Measurements from ENCODE around the gene CFAP100. TPM values are rescaled to one million over a fixed set of nuclear protein-coding genes. Genes with fewer than 3 reads are reported as not detected.

Gene CFAP100
- total RNA-seq, 1 donor from 2014 or later = not detected

- H3K4me1 ChIP-seq (ENCODE audit: insufficient read depth, low read length) = no peaks in the 10 kb centered on the region
Measured at GRCh38 chr3:126417981-126418530, 23.3 kb downstream of the CFAP100 start.

GRCh38 chr3:126418661-126419131 lies 24.0 kb downstream of the CFAP100 start:
- H3K4me3 ChIP-seq (ENCODE audit: insufficient read depth, low read depth, low read length) = no peak overlapping the region
- no peak overlapping the region for H3K9ac ChIP-seq (ENCODE audit: low read length)
- Mint-ChIP-seq H3K9me3 (ENCODE audit: unreplicated experiment) (peaks cover 3% of the 10 kb centered on the region), H3K27me3 (ENCODE audit: low read depth, unreplicated experiment) (peaks cover 19% of the 10 kb centered on the region), H3K36me3 (ENCODE audit: low read depth, unreplicated experiment) (no peaks in the 10 kb centered on the region), H3K27ac (ENCODE audit: unreplicated experiment) (no peak overlapping the region), H3K4me1 (ENCODE audit: low read depth, unreplicated experiment) (peaks cover 5% of the 10 kb centered on the region), H3K4me3 (ENCODE audit: unreplicated experiment) (no peak overlapping the region)
- no peaks in the 10 kb centered on the region for H3K36me3 ChIP-seq (ENCODE audit: insufficient read depth, low read length)
- FAIRE-seq = no peak
- H3K4me2 ChIP-seq (ENCODE audit: low read length) = no peak overlapping the region
- no peaks in the 10 kb centered on the region for H4K20me1 ChIP-seq (ENCODE audit: insufficient read depth, low read length)
- H3K9me3 ChIP-seq (ENCODE audit: insufficient read depth, low read depth, low read length) = no peaks in the 10 kb centered on the region
- TF ChIP-seq EZH2 (IDR thresholded peaks at IDR 0.05; ENCODE audit: insufficient read depth, low read length) = no peak
- TF ChIP-seq CTCF (IDR thresholded peaks at IDR 0.05; ENCODE audit: insufficient read depth, low read depth, low read length) = no peak
- H3K79me2 ChIP-seq (ENCODE audit: insufficient read depth, low read length) = no peaks in the 10 kb centered on the region
- DNase-seq (ENCODE audit: low read depth) = no peak
- peaks cover 3% of the 10 kb centered on the region for H3K27me3 ChIP-seq (ENCODE audit: insufficient read depth, low read length)
- no peaks in the 10 kb centered on the region for H3K4me1 ChIP-seq (ENCODE audit: insufficient read depth, low read length)
- no peak overlapping the region for H2AFZ ChIP-seq (ENCODE audit: low read depth, low read length)
- no peak overlapping the region for H3K27ac ChIP-seq (ENCODE audit: low read depth, low read length)

More at GRCh38 chr3:126417981-126418530, 23.3 kb downstream of the CFAP100 start:
- no peak overlapping the region for H2AFZ ChIP-seq (ENCODE audit: low read depth, low read length)
- no peaks in the 10 kb centered on the region for H3K9me3 ChIP-seq (ENCODE audit: insufficient read depth, low read depth, low read length)
- Mint-ChIP-seq H3K4me3 (ENCODE audit: unreplicated experiment) (no peak overlapping the region), H3K4me1 (ENCODE audit: low read depth, unreplicated experiment) (peaks cover 5% of the 10 kb centered on the region), H3K9me3 (ENCODE audit: unreplicated experiment) (peaks cover 3% of the 10 kb centered on the region), H3K36me3 (ENCODE audit: low read depth, unreplicated experiment) (no peaks in the 10 kb centered on the region), H3K27ac (ENCODE audit: unreplicated experiment) (no peak overlapping the region), H3K27me3 (ENCODE audit: low read depth, unreplicated experiment) (peaks cover 20% of the 10 kb centered on the region)
- H3K79me2 ChIP-seq (ENCODE audit: insufficient read depth, low read length) = no peaks in the 10 kb centered on the region
- H3K27ac ChIP-seq (ENCODE audit: low read depth, low read length) = no peak overlapping the region
- H3K27me3 ChIP-seq (ENCODE audit: insufficient read depth, low read length) = peaks cover 3% of the 10 kb centered on the region
- FAIRE-seq (no peak), DNase-seq (ENCODE audit: low read depth) (no peak)
- no peak overlapping the region for H3K4me2 ChIP-seq (ENCODE audit: low read length)
- H3K4me3 ChIP-seq (ENCODE audit: insufficient read depth, low read depth, low read length) = no peak overlapping the region
- H3K36me3 ChIP-seq (ENCODE audit: insufficient read depth, low read length) = no peaks in the 10 kb centered on the region
- H4K20me1 ChIP-seq (ENCODE audit: insufficient read depth, low read length) = no peaks in the 10 kb centered on the region
- TF ChIP-seq EZH2 (IDR thresholded peaks at IDR 0.05; ENCODE audit: insufficient read depth, low read length) = no peak
- no peak for TF ChIP-seq CTCF (IDR thresholded peaks at IDR 0.05; ENCODE audit: insufficient read depth, low read depth, low read length)
- H3K9ac ChIP-seq (ENCODE audit: low read length) = no peak overlapping the region

- H3K4me2 ChIP-seq (ENCODE audit: low read length) = no peak overlapping the region
- Mint-ChIP-seq H3K4me3 (ENCODE audit: unreplicated experiment) (no peak overlapping the region), H3K36me3 (ENCODE audit: low read depth, unreplicated experiment) (no peaks in the 10 kb centered on the region), H3K27ac (ENCODE audit: unreplicated experiment) (no peak overlapping the region), H3K9me3 (ENCODE audit: unreplicated experiment) (peaks cover 3% of the 10 kb centered on the region), H3K4me1 (ENCODE audit: low read depth, unreplicated experiment) (peaks cover 5% of the 10 kb centered on the region), H3K27me3 (ENCODE audit: low read depth, unreplicated experiment) (peaks cover 15% of the 10 kb centered on the region)
- H3K9ac ChIP-seq (ENCODE audit: low read length) = no peak overlapping the region
- no peak for FAIRE-seq
- H3K27me3 ChIP-seq (ENCODE audit: insufficient read depth, low read length) = peaks cover 3% of the 10 kb centered on the region
- H3K27ac ChIP-seq (ENCODE audit: low read depth, low read length) = no peak overlapping the region
- no peak for DNase-seq (ENCODE audit: low read depth)
- no peak overlapping the region for H3K4me3 ChIP-seq (ENCODE audit: insufficient read depth, low read depth, low read length)
- no peaks in the 10 kb centered on the region for H3K9me3 ChIP-seq (ENCODE audit: insufficient read depth, low read depth, low read length)
- H3K36me3 ChIP-seq (ENCODE audit: insufficient read depth, low read length) = no peaks in the 10 kb centered on the region
- no peak for TF ChIP-seq CTCF (IDR thresholded peaks at IDR 0.05; ENCODE audit: insufficient read depth, low read depth, low read length)
- no peaks in the 10 kb centered on the region for H4K20me1 ChIP-seq (ENCODE audit: insufficient read depth, low read length)
- H3K79me2 ChIP-seq (ENCODE audit: insufficient read depth, low read length) = no peaks in the 10 kb centered on the region
- no peak overlapping the region for H2AFZ ChIP-seq (ENCODE audit: low read depth, low read length)
- H3K4me1 ChIP-seq (ENCODE audit: insufficient read depth, low read length) = no peaks in the 10 kb centered on the region
Measured at GRCh38 chr3:126419151-126419703, 24.5 kb downstream of the CFAP100 start.
